Activated CD4-positive, alpha-beta T cell treated with anti-CD3 and anti-CD28 coated beads for 36 hours (primary cell): ENCODE measurements around the gene CAT. TPM values are rescaled to one million over a fixed set of nuclear protein-coding genes. Genes with fewer than 3 reads are reported as not detected.

Experiments used
- ATAC-seq: fragments of 200-7000 bp; cut with Tn5 transposase; one replicate; pipeline ENCODE4 v1.10.0; 2021; ENCODE audit warnings: mild to moderate bottlenecking, moderate library complexity
- CTCF ChIA-PET: fragments of 350-600 bp; sonication (Branson Sonifier 250); formaldehyde crosslinking; loops from one replicate; lab custom pipeline; 2021; ENCODE audit warnings: antibody characterized with exemption; lab: Charles Lee
- POLR2A ChIA-PET: fragments of 350-600 bp; sonication (Branson Sonifier 250); formaldehyde crosslinking; loops from one replicate; lab custom pipeline; 2021; ENCODE audit warnings: antibody characterized with exemption, inconsistent platforms; lab: Charles Lee
- DNase-seq: peaks from one replicate; pipeline ENCODE4 v3.0.0-alpha.2; 2020
- H3K27ac Mint-ChIP-seq: one replicate; pipeline ENCODE4 v1.8.0; 2021; ENCODE audit warnings: mixed read lengths
- H3K27me3 Mint-ChIP-seq: one replicate; pipeline ENCODE4 v1.8.0; 2021; ENCODE audit warnings: mixed read lengths
- H3K36me3 Mint-ChIP-seq: one replicate; pipeline ENCODE4 v1.8.0; 2021; ENCODE audit warnings: low read depth, mixed read lengths
- H3K4me1 Mint-ChIP-seq: one replicate; pipeline ENCODE4 v1.8.0; 2021; ENCODE audit warnings: mixed read lengths
- H3K4me3 Mint-ChIP-seq: one replicate; pipeline ENCODE4 v1.8.0; 2021; ENCODE audit warnings: mild to moderate bottlenecking, moderate library complexity, mixed read lengths
- H3K9me3 Mint-ChIP-seq: one replicate; pipeline ENCODE4 v1.8.0; 2021; ENCODE audit warnings: low read depth, mixed read lengths
- intact Hi-C, 2 experiments: fragments of 100-400 bp; cut with DNase I in 1 of 2; cut with micrococcal nuclease in 1 of 2; formaldehyde crosslinking; loops; one replicate each; pipeline versions ENCODE4 v1.14.2 to v1.15.1; 2022 to 2024; cut with DNase I, micrococcal nuclease
- total RNA-seq, 2 experiments: library from RNA; stranded (reverse); gene quantifications; one replicate each; pipeline ENCODE4 v1.2.3, GENCODE V29; 2021

Gene CAT
- total RNA-seq: 10 to 100 TPM; 25.1 to 25.5 TPM

GRCh38 chr11:34438529-34439507 lies at the start of gene CAT:
TSS of gene CAT (plus strand) at chr11:34438934. CDS start at chr11:34439014, 80 bp downstream.
- DNase-seq (peak; percentile 99), ATAC-seq (peak; percentile 99)
- no peaks in the 10 kb centered on the region for H3K27me3 Mint-ChIP-seq
- CTCF ChIA-PET: interaction anchor here (1.0 kb wide), 1 partner anchor 9 kb away, joined by 3 read pairs; no protein-coding TSS in a partner anchor
- peak within 1 kb of the TSS; percentile 93 for H3K27ac Mint-ChIP-seq
- no peaks in the 10 kb centered on the region for H3K9me3 Mint-ChIP-seq
- intact Hi-C loops: loop anchor here (1.0 to 10.0 kb wide), 16 partner anchors 29 to 1226 kb away; partner anchors contain the start of genes NAT10 (in 2 of the 2), ABTB2 (in 1 of the 2), APIP (in 1 of the 2) and CAPRIN1 (in 1 of the 2)
- peak within 1 kb of the TSS; percentile 86 for H3K4me3 Mint-ChIP-seq
- no peaks in the 10 kb centered on the region for H3K36me3 Mint-ChIP-seq
- POLR2A ChIA-PET: interaction anchor here (0.6 kb wide), 1 partner anchor 75 kb away, joined by 3 read pairs; no protein-coding TSS in a partner anchor
- peaks cover 22% of the 10 kb centered on the region for H3K4me1 Mint-ChIP-seq

GRCh38 chr11:34394771-34395300 lies 43.9 kb upstream of the CAT start:
- Mint-ChIP-seq H3K4me3 (no peak overlapping the region), H3K27me3 (peaks cover 26% of the 10 kb centered on the region), H3K27ac (no peak overlapping the region), H3K36me3 (peaks cover 10% of the 10 kb centered on the region), H3K4me1 (no peaks in the 10 kb centered on the region), H3K9me3 (peaks cover 16% of the 10 kb centered on the region)
- ChIA-PET CTCF (interaction anchor here (1.2 kb wide), 1 partner anchor 10 kb away, joined by 3 read pairs; no protein-coding TSS in a partner anchor), POLR2A (no interaction called here)
- intact Hi-C loops: no loop called here
- DNase-seq (no peak), ATAC-seq (no peak)

- H3K27me3 Mint-ChIP-seq: peaks cover 21% of the 10 kb centered on the region
- DNase-seq (no peak), ATAC-seq (no peak)
- H3K36me3 Mint-ChIP-seq: peaks cover 10% of the 10 kb centered on the region
- CTCF ChIA-PET: interaction anchor here (0.6 kb wide), 1 partner anchor 36 kb away, joined by 4 read pairs; no protein-coding TSS in a partner anchor
- no peaks in the 10 kb centered on the region for H3K4me1 Mint-ChIP-seq
- no peak overlapping the region for H3K27ac Mint-ChIP-seq
- H3K4me3 Mint-ChIP-seq: no peak overlapping the region
- intact Hi-C loops: no loop called here
- POLR2A ChIA-PET: no interaction called here
- peaks cover 16% of the 10 kb centered on the region for H3K9me3 Mint-ChIP-seq
These were observed 42.7 kb upstream of the CAT start for GRCh38 chr11:34395916-34396550.

GRCh38 chr11:34397120-34397519 lies 41.6 kb upstream of the CAT start:
- intact Hi-C loops: no loop called here
- H3K27me3 Mint-ChIP-seq: peaks cover 19% of the 10 kb centered on the region
- no peaks in the 10 kb centered on the region for H3K4me1 Mint-ChIP-seq
- ATAC-seq (no peak), DNase-seq (no peak)
- H3K36me3 Mint-ChIP-seq: peaks cover 10% of the 10 kb centered on the region
- ChIA-PET POLR2A (no interaction called here), CTCF (interaction anchor here (0.6 kb wide), 1 partner anchor 1321 kb away, joined by 3 read pairs; no protein-coding TSS in a partner anchor)
- H3K9me3 Mint-ChIP-seq: peaks cover 16% of the 10 kb centered on the region
- H3K4me3 Mint-ChIP-seq: no peak overlapping the region
- H3K27ac Mint-ChIP-seq: no peak overlapping the region

GRCh38 chr11:34397811-34398210 lies 40.9 kb upstream of the CAT start:
- Mint-ChIP-seq H3K36me3 (peaks cover 10% of the 10 kb centered on the region), H3K4me3 (no peak overlapping the region), H3K27ac (no peak overlapping the region), H3K9me3 (peaks cover 16% of the 10 kb centered on the region), H3K27me3 (peaks cover 16% of the 10 kb centered on the region), H3K4me1 (no peaks in the 10 kb centered on the region)
- ChIA-PET POLR2A (no interaction called here), CTCF (no interaction called here)
- ATAC-seq (no peak), DNase-seq (no peak)
- intact Hi-C loops: no loop called here

- Mint-ChIP-seq H3K36me3 (no peaks in the 10 kb centered on the region), H3K27ac (no peak overlapping the region), H3K4me1 (peaks cover 17% of the 10 kb centered on the region), H3K4me3 (no peak overlapping the region), H3K27me3 (peaks cover 15% of the 10 kb centered on the region), H3K9me3 (no peaks in the 10 kb centered on the region)
- ATAC-seq (no peak), DNase-seq (no peak)
- intact Hi-C loops: no loop called here
- ChIA-PET POLR2A (interaction anchor here (0.6 kb wide), 1 partner anchor 963 kb away, joined by 3 read pairs; no protein-coding TSS in a partner anchor), CTCF (interaction anchor here (0.6 to 1.5 kb wide), 6 partner anchors 10 to 110 kb away, joined by 3 to 5 read pairs (median 4); partner anchors contain the start of gene ELF5)
These were observed 35.3 kb upstream of the CAT start for GRCh38 chr11:34403431-34403830.

GRCh38 chr11:34404280-34404679 lies 34.5 kb upstream of the CAT start:
- intact Hi-C loops: loop anchor here (2.0 kb wide), 2 partner anchors 33 to 35 kb away; partner anchors contain the start of gene CAT (in 1 of the 2)
- no peak overlapping the region for H3K27ac Mint-ChIP-seq

GRCh38 chr11:34405079-34405858 lies 33.5 kb upstream of the CAT start:
- H3K4me1 Mint-ChIP-seq: peaks cover 17% of the 10 kb centered on the region
- ChIA-PET POLR2A (no interaction called here), CTCF (interaction anchor here (0.7 to 0.8 kb wide), 2 partner anchors 10 to 63 kb away, joined by 3 read pairs; no protein-coding TSS in a partner anchor)
- peak; percentile 7 for DNase-seq
- peak; percentile 88 for ATAC-seq
- intact Hi-C loops: loop anchor here (1.0 to 2.0 kb wide), 3 partner anchors 34 kb away; partner anchors contain the start of gene CAT (in 1 of the 2)
- peaks cover 17% of the 10 kb centered on the region for H3K27me3 Mint-ChIP-seq
- H3K36me3 Mint-ChIP-seq: no peaks in the 10 kb centered on the region
- H3K4me3 Mint-ChIP-seq: no peak overlapping the region
- no peaks in the 10 kb centered on the region for H3K9me3 Mint-ChIP-seq
- peak overlapping the region; percentile 33 for H3K27ac Mint-ChIP-seq

More at GRCh38 chr11:34404280-34404679, 34.5 kb upstream of the CAT start:
- ChIA-PET CTCF (interaction anchor here (0.7 to 1.5 kb wide), 6 partner anchors 9 to 109 kb away, joined by 3 to 5 read pairs (median 3); partner anchors contain the start of gene ELF5), POLR2A (no interaction called here)
- ATAC-seq (peak; percentile 31), DNase-seq (no peak)
- Mint-ChIP-seq H3K9me3 (no peaks in the 10 kb centered on the region), H3K4me1 (peaks cover 17% of the 10 kb centered on the region), H3K4me3 (no peak overlapping the region), H3K36me3 (no peaks in the 10 kb centered on the region), H3K27me3 (peaks cover 17% of the 10 kb centered on the region)

- Mint-ChIP-seq H3K9me3 (no peaks in the 10 kb centered on the region), H3K4me3 (no peak overlapping the region), H3K27me3 (peaks cover 17% of the 10 kb centered on the region), H3K36me3 (no peaks in the 10 kb centered on the region), H3K27ac (no peak overlapping the region), H3K4me1 (peaks cover 17% of the 10 kb centered on the region)
- DNase-seq (no peak), ATAC-seq (no peak)
- intact Hi-C loops: no loop called here
- CTCF ChIA-PET: interaction anchor here (1.4 kb wide), 1 partner anchor 9 kb away, joined by 4 read pairs; no protein-coding TSS in a partner anchor
- POLR2A ChIA-PET: no interaction called here
These were observed 32.3 kb upstream of the CAT start for GRCh38 chr11:34406413-34406812.

GRCh38 chr11:34407121-34407813 lies 31.5 kb upstream of the CAT start:
- ATAC-seq: no peak
- Mint-ChIP-seq H3K27ac (no peak overlapping the region), H3K9me3 (peaks cover 3% of the 10 kb centered on the region), H3K27me3 (peaks cover 17% of the 10 kb centered on the region), H3K4me1 (peaks cover 17% of the 10 kb centered on the region), H3K36me3 (no peaks in the 10 kb centered on the region), H3K4me3 (no peak overlapping the region)
- DNase-seq: no peak
- ChIA-PET CTCF (interaction anchor here (0.7 to 1.4 kb wide), 3 partner anchors 8 to 367 kb away, joined by 3 to 4 read pairs (median 3); no protein-coding TSS in a partner anchor), POLR2A (no interaction called here)
- intact Hi-C loops: no loop called here
